ENCODE results near the gene UBE2D4.
"Not testable (repeated sequence)": the region's sequence is repeated elsewhere in the genome, so short reads cannot be mapped to it uniquely, and the experiment has no call there.

The UBE2D4 gene

GRCh38 chr7:43954524-43955228 lies 28.4 kb downstream of the UBE2D4 start:
- in situ Hi-C loops (cut with MboI; ENCODE audit: low pct_unique_long_range_greater_than_20kb, low sequenced_read_pairs), result no loop called here

GRCh38 chr7:43956027-43956426 lies 29.8 kb downstream of the UBE2D4 start:
- no peak for DNase-seq
- in situ Hi-C loops (cut with MboI; ENCODE audit: low pct_unique_long_range_greater_than_20kb, low sequenced_read_pairs), result no loop called here

More at GRCh38 chr7:43954524-43955228, 28.4 kb downstream of the UBE2D4 start:
- peak; percentile 53 for DNase-seq

DNA sequence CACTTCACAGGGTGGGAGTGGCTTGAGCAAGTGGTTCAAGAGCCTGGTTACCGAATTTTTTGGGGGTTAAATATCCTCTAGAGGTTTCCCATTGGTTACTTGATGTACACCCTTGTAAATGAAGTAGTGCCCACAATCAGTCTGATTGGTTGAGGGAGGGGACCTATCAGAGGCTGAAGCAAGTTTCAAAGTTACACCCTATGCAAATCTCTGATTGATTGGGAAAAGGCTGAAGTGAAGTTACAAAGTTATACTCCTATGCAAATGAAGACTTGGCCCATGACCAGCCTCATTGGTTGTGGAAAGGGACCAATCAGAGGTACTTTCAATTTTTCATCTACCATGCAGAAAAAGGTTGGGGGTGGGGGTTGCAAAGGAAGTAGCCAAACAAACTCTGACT lies 34.7 kb downstream of the UBE2D4 start:
- DNase-seq, result no peak
- in situ Hi-C loops (cut with MboI; ENCODE audit: low pct_unique_long_range_greater_than_20kb, low sequenced_read_pairs), result no loop called here

- DNase-seq; in situ Hi-C loops (cut with MboI; ENCODE audit: low pct_unique_long_range_greater_than_20kb, low sequenced_read_pairs): not testable (repeated sequence)
These were observed 40.2 kb downstream of the UBE2D4 start for GRCh38 chr7:43966392-43966791.

GRCh38 chr7:43968172-43969040 lies 42.2 kb downstream of the UBE2D4 start:
- DNase-seq, result not testable (repeated sequence)

GRCh38 chr7:43969586-43969985 lies 43.4 kb downstream of the UBE2D4 start:
- DNase-seq; in situ Hi-C loops (cut with MboI; ENCODE audit: low pct_unique_long_range_greater_than_20kb, low sequenced_read_pairs): not testable (repeated sequence)

More at GRCh38 chr7:43968172-43969040, 42.2 kb downstream of the UBE2D4 start:
- in situ Hi-C loops (cut with MboI; ENCODE audit: low pct_unique_long_range_greater_than_20kb, low sequenced_read_pairs), result not testable (repeated sequence)

DNA sequence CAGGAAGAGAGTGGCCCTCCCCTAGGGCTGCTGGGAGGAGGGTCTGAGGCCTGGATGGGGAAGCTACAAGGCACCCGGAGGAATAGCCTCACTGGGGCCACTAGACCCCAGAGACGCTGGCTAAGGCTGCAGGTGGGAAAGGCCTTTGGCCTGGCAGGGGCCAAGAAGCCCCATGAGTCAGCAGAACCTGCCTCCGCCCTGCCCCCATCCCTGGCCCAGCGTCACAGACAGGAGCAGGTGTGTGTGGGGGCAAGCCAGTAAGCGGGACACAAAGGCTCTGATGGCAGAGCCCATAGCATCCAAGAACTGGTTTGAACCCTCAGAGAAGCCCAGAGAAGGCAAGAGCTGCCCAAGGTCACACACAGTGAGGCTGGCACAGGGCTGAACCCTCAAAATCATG lies 44.5 kb downstream of the UBE2D4 start:
- in situ Hi-C loops (cut with MboI; ENCODE audit: low pct_unique_long_range_greater_than_20kb, low sequenced_read_pairs); DNase-seq: not testable (repeated sequence)

DNA sequence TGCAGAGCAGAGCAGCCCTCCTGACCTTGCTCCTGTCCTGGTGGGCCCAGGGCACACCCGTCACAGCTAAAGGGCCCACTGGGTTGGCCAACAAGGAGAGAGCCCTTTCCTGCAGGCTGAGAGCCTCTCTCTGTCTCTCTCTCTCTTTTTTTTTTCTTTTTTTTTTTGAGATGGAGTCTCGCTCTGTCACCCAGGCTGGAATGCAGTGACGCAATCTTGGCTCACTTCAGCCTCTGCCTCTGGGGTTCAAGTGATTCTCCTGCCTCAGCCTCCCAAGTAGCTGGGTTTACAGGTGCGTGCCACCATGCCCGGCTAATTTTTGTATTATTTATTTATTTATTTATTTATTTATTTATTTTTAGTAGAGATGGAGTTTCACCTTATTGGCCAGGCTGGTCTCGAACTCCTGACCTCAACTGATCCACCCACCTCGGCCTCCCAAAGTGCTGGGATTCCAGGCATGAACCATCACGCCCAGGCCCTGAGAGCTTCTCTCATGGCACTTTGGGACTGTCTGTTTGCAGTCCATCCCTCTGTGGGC lies 47.9 kb downstream of the UBE2D4 start:
- in situ Hi-C loops (cut with MboI; ENCODE audit: low pct_unique_long_range_greater_than_20kb, low sequenced_read_pairs); DNase-seq: not testable (repeated sequence)

- DNase-seq; in situ Hi-C loops (cut with MboI; ENCODE audit: low pct_unique_long_range_greater_than_20kb, low sequenced_read_pairs): not testable (repeated sequence)
These were observed 48.7 kb downstream of the UBE2D4 start for GRCh38 chr7:43974725-43975482.

DNA sequence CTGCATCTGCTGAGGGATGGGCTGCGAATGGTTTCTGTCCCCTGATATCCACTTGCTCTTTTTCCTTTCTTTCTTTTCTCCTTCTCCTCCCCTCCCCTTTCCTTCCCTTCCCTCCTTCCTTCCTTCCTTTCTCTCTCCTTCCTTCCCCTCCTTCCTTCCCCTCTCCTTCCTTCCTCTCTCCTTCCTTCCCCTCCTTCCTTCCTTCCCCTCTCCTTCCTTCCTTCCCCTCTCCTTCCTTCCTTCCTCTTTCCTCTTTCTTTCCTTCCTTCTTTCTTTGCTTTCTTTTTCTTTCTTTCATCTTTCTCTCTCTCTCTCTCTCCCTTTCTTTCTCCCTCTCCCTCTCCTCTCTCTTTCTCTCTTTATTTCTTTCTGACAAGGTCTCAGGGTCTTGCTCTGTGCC lies 51.3 kb downstream of the UBE2D4 start:
- in situ Hi-C loops (cut with MboI; ENCODE audit: low pct_unique_long_range_greater_than_20kb, low sequenced_read_pairs), result no loop called here
- no peak for DNase-seq

DNA sequence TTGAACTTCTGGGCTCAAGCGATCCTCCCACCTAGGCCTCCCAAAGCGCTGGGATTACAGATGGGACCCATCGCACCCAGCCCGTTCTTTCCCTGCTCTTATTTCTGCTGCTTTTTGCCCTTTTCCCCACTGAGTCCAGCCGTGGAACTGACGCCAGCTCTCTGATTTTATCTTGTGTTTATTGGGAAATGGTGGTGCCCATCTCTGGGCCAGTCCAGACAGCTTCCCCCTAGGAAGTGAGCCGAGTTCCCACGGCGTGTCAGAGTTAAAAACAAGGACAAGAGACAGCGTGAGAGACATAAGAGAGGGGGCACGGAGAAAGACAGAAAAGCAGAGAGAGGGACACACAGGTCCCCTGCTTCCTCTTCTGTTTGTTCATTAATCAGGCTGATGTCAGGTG lies 51.9 kb downstream of the UBE2D4 start:
- in situ Hi-C loops (cut with MboI; ENCODE audit: low pct_unique_long_range_greater_than_20kb, low sequenced_read_pairs); DNase-seq: not testable (repeated sequence)

- DNase-seq; in situ Hi-C loops (cut with MboI; ENCODE audit: low pct_unique_long_range_greater_than_20kb, low sequenced_read_pairs): not testable (repeated sequence)
These were observed 56.6 kb downstream of the UBE2D4 start for GRCh38 chr7:43982848-43983247.

GRCh38 chr7:43983736-43984135 lies 57.5 kb downstream of the UBE2D4 start:
- in situ Hi-C loops (cut with MboI; ENCODE audit: low pct_unique_long_range_greater_than_20kb, low sequenced_read_pairs); DNase-seq: not testable (repeated sequence)

- in situ Hi-C loops (cut with MboI; ENCODE audit: low pct_unique_long_range_greater_than_20kb, low sequenced_read_pairs), result not testable (repeated sequence)
- peak; percentile 83 for DNase-seq
These were observed 59.9 kb downstream of the UBE2D4 start for GRCh38 chr7:43985904-43986864.

DNA sequence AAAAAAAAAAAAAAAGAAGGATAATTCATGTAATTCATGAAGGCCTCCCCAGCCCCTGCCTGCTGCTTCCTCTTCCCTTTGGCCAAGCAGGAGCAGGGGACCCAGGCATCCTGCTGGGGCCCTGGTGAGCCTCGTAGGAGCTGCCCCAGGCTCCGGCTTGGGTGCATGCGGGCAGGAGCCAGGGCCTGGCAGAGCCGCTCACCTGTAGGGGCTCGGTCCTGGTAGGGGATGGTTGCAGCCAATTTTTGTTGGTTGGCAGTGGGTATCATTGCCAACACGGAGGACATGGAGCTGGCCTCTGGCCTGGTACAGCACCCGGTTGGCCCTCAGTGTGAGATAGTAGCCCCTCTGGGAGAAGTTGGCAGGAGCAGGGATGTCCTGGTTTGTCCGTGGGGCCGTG lies 61.2 kb downstream of the UBE2D4 start:
- DNase-seq; in situ Hi-C loops (cut with MboI; ENCODE audit: low pct_unique_long_range_greater_than_20kb, low sequenced_read_pairs): not testable (repeated sequence)

DNA sequence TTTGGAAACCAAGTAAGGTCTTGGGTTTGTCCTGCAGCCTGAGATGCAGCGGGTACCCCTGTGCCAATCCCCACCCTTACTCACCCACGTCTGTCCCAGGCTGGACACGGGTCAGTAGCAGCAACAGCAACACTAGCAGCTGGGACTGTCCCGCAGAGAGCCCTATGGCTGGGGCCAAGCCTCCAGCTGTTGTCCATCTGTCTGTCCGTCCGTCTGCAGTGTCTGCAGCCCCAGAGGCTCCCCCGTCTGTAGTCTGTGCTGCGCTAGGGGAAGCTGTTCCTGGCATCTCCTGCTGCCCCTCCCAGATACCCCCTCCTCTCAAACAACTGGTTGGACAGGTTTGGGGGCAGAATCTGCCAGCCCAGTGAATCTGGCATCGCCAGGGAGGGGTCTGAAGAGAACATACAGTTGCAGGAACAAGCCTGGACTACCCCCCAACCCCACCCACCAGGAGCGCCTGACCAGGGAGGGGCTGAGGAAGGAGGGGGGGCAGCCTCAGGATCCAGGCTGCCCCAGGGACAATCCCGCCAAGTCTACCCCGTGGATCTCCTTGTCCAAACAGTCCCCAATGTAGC lies 63.9 kb downstream of the UBE2D4 start:
- DNase-seq; in situ Hi-C loops (cut with MboI; ENCODE audit: low pct_unique_long_range_greater_than_20kb, low sequenced_read_pairs): not testable (repeated sequence)

DNA sequence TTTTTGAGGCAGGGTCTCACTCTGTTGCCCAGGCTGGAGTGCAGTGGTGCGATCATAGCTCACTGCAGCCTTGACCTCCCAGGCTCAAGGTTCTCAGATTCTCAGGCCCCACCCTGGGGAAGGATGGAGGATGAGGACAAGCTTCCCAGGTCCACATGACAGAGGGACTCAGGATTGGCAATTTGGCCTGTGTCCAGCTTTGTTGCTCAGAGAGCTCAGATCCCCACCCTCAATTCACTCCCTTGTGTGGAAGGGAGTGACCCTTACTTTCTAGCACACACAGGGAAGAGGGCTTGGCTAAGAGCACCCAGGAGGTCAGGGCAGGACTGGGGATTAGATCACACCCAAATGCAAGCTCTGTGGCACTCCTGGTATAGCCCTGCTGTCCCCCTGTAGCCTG lies 64.6 kb downstream of the UBE2D4 start:
- in situ Hi-C loops (cut with MboI; ENCODE audit: low pct_unique_long_range_greater_than_20kb, low sequenced_read_pairs); DNase-seq: not testable (repeated sequence)

DNA sequence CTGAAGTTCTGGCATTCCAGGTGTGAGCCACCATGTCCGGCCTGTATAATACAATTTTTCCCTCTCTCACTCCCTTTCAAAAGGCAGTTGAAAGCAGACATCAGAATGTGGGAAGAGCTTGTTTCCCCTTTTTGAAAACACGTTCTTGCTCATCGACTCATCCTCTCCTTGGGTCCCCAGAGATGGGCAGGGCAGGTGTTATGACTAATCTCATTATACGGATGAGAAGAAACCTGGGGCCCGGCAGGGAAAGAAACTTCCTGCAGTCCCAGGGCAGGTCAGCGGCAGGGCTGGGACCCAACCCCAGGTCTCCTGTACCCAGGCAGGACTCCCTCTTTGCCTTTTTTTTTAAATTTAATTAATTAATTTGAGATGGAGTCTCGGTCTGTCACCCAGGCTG lies 66.7 kb downstream of the UBE2D4 start:
- DNase-seq; in situ Hi-C loops (cut with MboI; ENCODE audit: low pct_unique_long_range_greater_than_20kb, low sequenced_read_pairs): not testable (repeated sequence)
